CD14-positive monocyte (primary cell): ENCODE results near the gene RPRD1A. TPM values are rescaled to one million over a fixed set of nuclear protein-coding genes. Genes with fewer than 3 reads are reported as not detected.

Experiments used
- DNase-seq, 3 donors: peaks; one replicate each; pipeline ENCODE4 v3.0.0-alpha.2; 2011 to 2022
- H2AFZ ChIP-seq: 2 replicates; pipeline ENCODE4 v1.6.0; 2012; ENCODE audit warnings: mild to moderate bottlenecking, low read depth, low read length, inconsistent platforms; ENCODE audit not compliant: insufficient read depth, poor library complexity, severe bottlenecking
- H3K27ac ChIP-seq, 2 donors: 1 replicate in 1 of 2; 2 replicates in 1 of 2; pipeline ENCODE4 v1.5.1; 2012 to 2013; ENCODE audit warnings: low read length in 2 of 2, control low read depth in 1 of 2, inconsistent platforms in 1 of 2, low read depth in 1 of 2, mild to moderate bottlenecking in 1 of 2
- H3K27me3 ChIP-seq, 2 donors: one replicate each; pipeline versions ENCODE4 v1.6.0 to v1.6.1; 2011 to 2013; ENCODE audit warnings: low read length in 2 of 2; ENCODE audit not compliant: control insufficient read depth in 2 of 2, insufficient read depth in 2 of 2
- H3K36me3 ChIP-seq, 2 donors: replicated peaks in 1 of 2; 1 replicate in 1 of 2; 2 replicates in 1 of 2; pipeline versions ENCODE4 v1.5.1 to v1.6.1; 2012 to 2013; ENCODE audit warnings: low read length in 2 of 2, control low read depth in 1 of 2, inconsistent platforms in 1 of 2, mild to moderate bottlenecking in 1 of 2; ENCODE audit not compliant: insufficient read depth in 2 of 2, control insufficient read depth in 1 of 2
- H3K4me1 ChIP-seq, 2 donors: 1 replicate in 1 of 2; 2 replicates in 1 of 2; pipeline versions ENCODE4 v1.5.1 to v1.6.1; 2012 to 2013; ENCODE audit warnings: low read length in 2 of 2, control low read depth in 1 of 2, inconsistent platforms in 1 of 2, mild to moderate bottlenecking in 1 of 2, moderate library complexity in 1 of 2; ENCODE audit not compliant: insufficient read depth in 2 of 2, control insufficient read depth in 1 of 2
- H3K4me2 ChIP-seq: replicated peaks from 2 replicates; pipeline ENCODE3; 2012; ENCODE audit warnings: low read length, moderate library complexity, mild to moderate bottlenecking; ENCODE audit not compliant: poor library complexity, severe bottlenecking; ENCODE audit errors: extremely low read depth
- H3K4me3 ChIP-seq, 3 experiments: fragments of 200-600 bp in 1 of 3; sonication (generic) in 1 of 3; replicated peaks in 1 of 3; 1 replicate in 2 of 3; 2 replicates in 1 of 3; pipeline ENCODE4 v1.5.1; 2011 to 2013; ENCODE audit warnings: low read length in 3 of 3, mild to moderate bottlenecking in 3 of 3, control low read depth in 2 of 3, low read depth in 2 of 3, inconsistent platforms in 1 of 3, moderate library complexity in 1 of 3
- H3K79me2 ChIP-seq: 2 replicates; pipeline ENCODE4 v1.6.0; 2012; ENCODE audit warnings: mild to moderate bottlenecking, control low read depth, inconsistent platforms, low read length, moderate library complexity; ENCODE audit not compliant: insufficient read depth
- H3K9ac ChIP-seq: 2 replicates; pipeline ENCODE4 v1.6.0; 2017; ENCODE audit warnings: low read length, mild to moderate bottlenecking; ENCODE audit not compliant: insufficient read depth, poor library complexity, severe bottlenecking
- H3K9me3 ChIP-seq, 2 donors: replicated peaks in 1 of 2; 1 replicate in 1 of 2; 2 replicates in 1 of 2; pipeline versions ENCODE4 v1.5.1 to v1.6.1; 2012 to 2013; ENCODE audit warnings: low read length in 2 of 2, control low read depth in 1 of 2; ENCODE audit not compliant: control insufficient read depth in 1 of 2, insufficient read depth in 1 of 2
- H4K20me1 ChIP-seq: 2 replicates; pipeline ENCODE4 v1.6.0; 2012; ENCODE audit warnings: mild to moderate bottlenecking, low read length, control low read depth, moderate library complexity; ENCODE audit not compliant: insufficient read depth
- H3K27ac Mint-ChIP-seq, 7 donors: one replicate each; pipeline ENCODE4 v1.8.0; 2020; ENCODE audit warnings: mild to moderate bottlenecking in 7 of 7, mixed read lengths in 7 of 7, moderate library complexity in 6 of 7, inconsistent platforms in 2 of 7
- H3K27me3 Mint-ChIP-seq, 3 donors: one replicate each; pipeline ENCODE4 v1.8.0; 2021 to 2022; ENCODE audit warnings: low read depth in 3 of 3, mild to moderate bottlenecking in 3 of 3, mixed read lengths in 3 of 3, moderate library complexity in 3 of 3, inconsistent platforms in 1 of 3
- H3K36me3 Mint-ChIP-seq, 2 donors: one replicate each; pipeline ENCODE4 v1.8.0; 2020; ENCODE audit warnings: mixed read lengths in 2 of 2, inconsistent platforms in 1 of 2, mild to moderate bottlenecking in 1 of 2
- H3K4me1 Mint-ChIP-seq: one replicate; pipeline ENCODE4 v1.8.0; 2020; ENCODE audit warnings: mild to moderate bottlenecking, mixed read lengths
- H3K4me3 Mint-ChIP-seq, 2 donors: one replicate each; pipeline ENCODE4 v1.8.0; 2020; ENCODE audit warnings: mild to moderate bottlenecking in 2 of 2, mixed read lengths in 2 of 2, moderate library complexity in 1 of 2
- H3K9me3 Mint-ChIP-seq, 7 donors: one replicate each; pipeline ENCODE4 v1.8.0; 2020 to 2022; ENCODE audit warnings: mixed read lengths in 7 of 7, mild to moderate bottlenecking in 6 of 7, moderate library complexity in 6 of 7, inconsistent platforms in 2 of 7
- WGBS: methylation state at CpG from one replicate; pipeline ENCODE4 v1.1.5; 2013; ENCODE audit warnings: missing lambda C conversion rate; ENCODE audit not compliant: insufficient coverage; 5-methylcytosine and 5-hydroxymethylcytosine counted together
- intact Hi-C, 2 donors: fragments of 100-400 bp; cut with micrococcal nuclease; formaldehyde crosslinking; loops; one replicate each; pipeline versions ENCODE4 v1.15.0 to v1.15.1; 2023
- polyA plus RNA-seq, 3 donors: library from polyadenylated mRNA; depleted of rRNA in 1 of 3; unstranded in 2 of 3; stranded (reverse) in 1 of 3; fragments of 300-500 nt in 2 of 3; fragments of >200 nt in 1 of 3; fragmentation: Illumina TruSeq in 2 of 3; gene quantifications; 1 replicate in 2 of 3; 2 replicates in 1 of 3; pipeline ENCODE4 v1.2.3, GENCODE V29; 2012 to 2021
- TF ChIP-seq, protein P1 (sequence below): fragments of 200-600 bp; IDR thresholded peaks from one replicate; pipeline ENCODE4 v1.8.0; 2022; ENCODE audit warnings: antibody characterized with exemption, mild to moderate bottlenecking

Gene RPRD1A
- polyA plus RNA-seq, 3 donors = 10.0 to 30.3 (median 10.9) TPM

GRCh38 chr18:36114738-36115137, 47.4 kb upstream of the RPRD1A start:
- peaks cover 0 to 4% (median 0%) of the 10 kb centered on the region in 3 donors for H3K27me3 Mint-ChIP-seq
- H3K36me3 ChIP-seq = peaks cover 42 to 68% of the 10 kb centered on the region in 2 donors
- WGBS = no CpG with 5 or more reads among the region's 1 CpG
- no peak overlapping the region for H3K27ac Mint-ChIP-seq
- no peaks in the 10 kb centered on the region for H3K4me1 ChIP-seq
- DNase-seq = no peak
- no peaks in the 10 kb centered on the region for H4K20me1 ChIP-seq
- H3K27me3 ChIP-seq = no peaks in the 10 kb centered on the region
- no peaks in the 10 kb centered on the region for H3K9me3 Mint-ChIP-seq
- no peaks in the 10 kb centered on the region for H3K9me3 ChIP-seq
- H3K4me2 ChIP-seq = no peak overlapping the region
- H2AFZ ChIP-seq = no peak overlapping the region
- TF ChIP-seq, protein P1, sequence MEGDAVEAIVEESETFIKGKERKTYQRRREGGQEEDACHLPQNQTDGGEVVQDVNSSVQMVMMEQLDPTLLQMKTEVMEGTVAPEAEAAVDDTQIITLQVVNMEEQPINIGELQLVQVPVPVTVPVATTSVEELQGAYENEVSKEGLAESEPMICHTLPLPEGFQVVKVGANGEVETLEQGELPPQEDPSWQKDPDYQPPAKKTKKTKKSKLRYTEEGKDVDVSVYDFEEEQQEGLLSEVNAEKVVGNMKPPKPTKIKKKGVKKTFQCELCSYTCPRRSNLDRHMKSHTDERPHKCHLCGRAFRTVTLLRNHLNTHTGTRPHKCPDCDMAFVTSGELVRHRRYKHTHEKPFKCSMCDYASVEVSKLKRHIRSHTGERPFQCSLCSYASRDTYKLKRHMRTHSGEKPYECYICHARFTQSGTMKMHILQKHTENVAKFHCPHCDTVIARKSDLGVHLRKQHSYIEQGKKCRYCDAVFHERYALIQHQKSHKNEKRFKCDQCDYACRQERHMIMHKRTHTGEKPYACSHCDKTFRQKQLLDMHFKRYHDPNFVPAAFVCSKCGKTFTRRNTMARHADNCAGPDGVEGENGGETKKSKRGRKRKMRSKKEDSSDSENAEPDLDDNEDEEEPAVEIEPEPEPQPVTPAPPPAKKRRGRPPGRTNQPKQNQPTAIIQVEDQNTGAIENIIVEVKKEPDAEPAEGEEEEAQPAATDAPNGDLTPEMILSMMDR = no peak
- H3K36me3 Mint-ChIP-seq = peaks cover 54 to 56% of the 10 kb centered on the region in 2 donors
- intact Hi-C loops = no loop called here
- no peak overlapping the region for H3K4me3 ChIP-seq
- H3K79me2 ChIP-seq = no peaks in the 10 kb centered on the region
- H3K9ac ChIP-seq = no peak overlapping the region
- H3K4me1 Mint-ChIP-seq = no peaks in the 10 kb centered on the region
- no peak overlapping the region for H3K27ac ChIP-seq
- H3K4me3 Mint-ChIP-seq = no peak overlapping the region

DNA sequence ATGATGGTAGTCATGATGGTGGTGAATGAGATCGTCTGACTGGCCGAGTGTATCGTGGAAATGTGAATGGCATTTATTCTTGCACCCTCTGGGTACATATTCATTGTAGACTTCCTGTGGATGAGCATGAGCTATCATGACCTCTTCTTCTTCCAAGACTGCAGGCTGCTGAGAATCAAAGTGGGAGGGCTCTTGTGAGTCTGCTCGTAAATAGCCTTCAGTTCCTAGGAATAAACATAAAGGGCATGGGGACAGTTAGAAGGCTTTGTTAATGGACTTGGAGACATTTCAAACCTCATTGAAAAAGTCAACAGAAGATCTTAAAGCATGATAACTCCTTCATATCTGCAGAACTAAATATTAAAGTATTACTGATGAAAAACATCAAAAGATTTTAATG, 46.9 kb upstream of the RPRD1A start:
- Mint-ChIP-seq H3K27ac (peak overlapping the region in 1 of 7 donors; percentile 15), H3K4me1 (no peaks in the 10 kb centered on the region), H3K27me3 (peaks cover 0 to 4% (median 0%) of the 10 kb centered on the region in 3 donors), H3K9me3 (no peaks in the 10 kb centered on the region), H3K36me3 (peaks cover 56 to 57% of the 10 kb centered on the region in 2 donors), H3K4me3 (no peak overlapping the region)
- Histone ChIP-seq H3K27me3 (no peaks in the 10 kb centered on the region), H3K27ac (no peak overlapping the region), H3K4me3 (no peak overlapping the region), H3K4me1 (no peaks in the 10 kb centered on the region), H2AFZ (no peak overlapping the region), H4K20me1 (no peaks in the 10 kb centered on the region), H3K9me3 (no peaks in the 10 kb centered on the region), H3K9ac (no peak overlapping the region), H3K4me2 (no peak overlapping the region), H3K79me2 (no peaks in the 10 kb centered on the region), H3K36me3 (peaks cover 42 to 68% of the 10 kb centered on the region in 2 donors)
- 94% methylated on average over 3 of the region's 4 CpGs for WGBS
- no peak for DNase-seq
- intact Hi-C loops = no loop called here
- TF ChIP-seq, protein P1 = no peak
